Gastroesophageal sphincter (tissue), 4 donors: ENCODE data around the gene DHDDS. TPM values are rescaled to one million over a fixed set of nuclear protein-coding genes. Genes with fewer than 3 reads are reported as not detected.

Experiments used
- ATAC-seq: fragments of 150-250 bp; one replicate; pipeline ENCODE4 v1.9.1; 2016; ENCODE audit warnings: mild to moderate bottlenecking, moderate library complexity
- H3K27ac ChIP-seq, 4 donors: fragments of 200-600 bp; sonication (generic) in 3 of 4; 1 replicate in 3 of 4; 2 replicates in 1 of 4; pipeline ENCODE4 v1.5.1; 2016 to 2019
- H3K27me3 ChIP-seq: fragments of 200-600 bp; sonication (generic); one replicate; pipeline ENCODE4 v1.5.1; 2019
- H3K36me3 ChIP-seq, 2 donors: fragments of 200-600 bp; sonication (generic); one replicate each; pipeline ENCODE4 v1.5.1; 2019; ENCODE audit warnings: control low read depth in 1 of 2
- H3K4me1 ChIP-seq, 3 donors: fragments of 200-600 bp; sonication (generic); 1 replicate in 2 of 3; 2 replicates in 1 of 3; pipeline ENCODE4 v1.5.1; 2016 to 2019; ENCODE audit warnings: control low read depth in 2 of 3
- H3K4me3 ChIP-seq, 2 donors: fragments of 200-600 bp; sonication (generic); one replicate each; pipeline ENCODE4 v1.5.1; 2019; ENCODE audit warnings: mild to moderate bottlenecking in 1 of 2, moderate library complexity in 1 of 2
- H3K9me3 ChIP-seq, 3 donors: fragments of 200-600 bp; sonication (generic); one replicate each; pipeline ENCODE4 v1.5.1; 2017 to 2019; ENCODE audit warnings: control low read depth in 2 of 3
- EP300 ChIP-seq: sonication (generic); formaldehyde crosslinking; IDR thresholded peaks from one replicate; pipeline ENCODE4 v1.6.1; 2017; ENCODE audit warnings: antibody characterized with exemption, mild to moderate bottlenecking
- POLR2A ChIP-seq, 2 donors: fragments of 450-650 bp; IDR thresholded peaks; one replicate each; pipeline ENCODE4 v1.6.1; 2017; ENCODE audit warnings: antibody characterized with exemption in 2 of 2, mild to moderate bottlenecking in 2 of 2, moderate library complexity in 1 of 2
- POLR2AphosphoS5 ChIP-seq: sonication (generic); formaldehyde crosslinking; IDR thresholded peaks from one replicate; pipeline ENCODE4 v1.6.1; 2017; ENCODE audit warnings: antibody characterized with exemption
- WGBS, 2 donors: methylation state at CpG; one replicate each; pipeline ENCODE4 v1.1.5; 2018; ENCODE audit warnings: low coverage in 1 of 2; 5-methylcytosine and 5-hydroxymethylcytosine counted together
- total RNA-seq, 4 donors: library from RNA; depleted of rRNA; stranded (reverse); fragments of >200 nt; gene quantifications; one replicate each; pipeline ENCODE4 v1.1.0, GENCODE V29; 2016
- TF ChIP-seq, protein P1 (sequence below), 4 experiments: fragments of 200-600 bp in 2 of 4; fragments of 450-650 bp in 2 of 4; sonication (generic) in 1 of 4; IDR thresholded peaks; one replicate each; pipeline ENCODE4 v1.5.1; 2017 to 2019; ENCODE audit warnings: antibody characterized with exemption in 4 of 4, mild to moderate bottlenecking in 2 of 4, moderate library complexity in 2 of 4

Gene DHDDS
- total RNA-seq, 4 donors from 2014 or later: 23.6 to 36.4 (median 31.7) TPM

DNA sequence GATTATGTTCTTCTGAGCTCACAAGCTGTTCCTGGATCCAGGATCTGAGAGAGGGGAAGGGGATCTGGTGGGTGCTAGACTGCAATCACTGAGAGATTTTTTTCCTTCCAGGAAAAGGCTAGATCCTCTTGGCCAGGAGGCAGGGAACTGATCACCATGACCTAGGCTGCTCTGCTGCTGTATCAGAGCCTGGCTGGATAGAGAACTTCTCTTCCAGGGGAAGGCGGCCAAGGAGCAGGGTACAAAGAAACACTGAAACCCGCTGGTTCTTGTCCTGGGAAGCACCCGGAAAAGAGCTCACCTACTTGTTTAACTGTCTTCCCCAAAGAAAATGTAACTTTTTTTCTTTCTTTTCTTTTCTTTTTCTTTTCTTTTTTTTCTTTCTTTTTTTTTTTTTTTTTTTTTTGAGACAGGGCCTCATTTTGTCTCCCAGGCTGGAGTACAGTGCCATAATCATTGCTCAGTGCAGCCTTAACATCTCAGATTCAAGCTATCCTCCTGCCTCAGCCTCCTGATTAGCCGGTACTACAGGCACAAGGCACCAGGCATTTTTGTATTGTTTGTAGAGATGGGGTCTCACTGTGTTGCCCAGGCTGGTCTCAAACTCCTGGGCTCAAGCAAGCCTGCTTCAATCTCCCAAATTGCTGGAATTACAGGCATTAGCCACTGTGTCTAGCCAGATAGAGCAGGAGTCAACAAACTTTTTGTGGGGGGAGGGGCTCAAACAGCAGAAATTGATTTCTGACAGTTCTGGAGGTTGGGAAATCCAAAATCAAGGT is 85.1 kb downstream of the DHDDS start:
- no peak for ATAC-seq
- TF ChIP-seq EP300 (no peak), POLR2AphosphoS5 (no peak), POLR2A (IDR thresholded peaks at IDR 0.05) (no peak)
- TF ChIP-seq, protein P1, sequence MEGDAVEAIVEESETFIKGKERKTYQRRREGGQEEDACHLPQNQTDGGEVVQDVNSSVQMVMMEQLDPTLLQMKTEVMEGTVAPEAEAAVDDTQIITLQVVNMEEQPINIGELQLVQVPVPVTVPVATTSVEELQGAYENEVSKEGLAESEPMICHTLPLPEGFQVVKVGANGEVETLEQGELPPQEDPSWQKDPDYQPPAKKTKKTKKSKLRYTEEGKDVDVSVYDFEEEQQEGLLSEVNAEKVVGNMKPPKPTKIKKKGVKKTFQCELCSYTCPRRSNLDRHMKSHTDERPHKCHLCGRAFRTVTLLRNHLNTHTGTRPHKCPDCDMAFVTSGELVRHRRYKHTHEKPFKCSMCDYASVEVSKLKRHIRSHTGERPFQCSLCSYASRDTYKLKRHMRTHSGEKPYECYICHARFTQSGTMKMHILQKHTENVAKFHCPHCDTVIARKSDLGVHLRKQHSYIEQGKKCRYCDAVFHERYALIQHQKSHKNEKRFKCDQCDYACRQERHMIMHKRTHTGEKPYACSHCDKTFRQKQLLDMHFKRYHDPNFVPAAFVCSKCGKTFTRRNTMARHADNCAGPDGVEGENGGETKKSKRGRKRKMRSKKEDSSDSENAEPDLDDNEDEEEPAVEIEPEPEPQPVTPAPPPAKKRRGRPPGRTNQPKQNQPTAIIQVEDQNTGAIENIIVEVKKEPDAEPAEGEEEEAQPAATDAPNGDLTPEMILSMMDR (IDR thresholded peaks at IDR 0.05): no peak
- 89% methylated on average over 3 of the region's 4 CpGs; no CpG with 5 or more reads in 1 of the 2 donors for WGBS, 2 donors
- no peaks in the 10 kb centered on the region for H3K4me1 ChIP-seq
- no peak overlapping the region for H3K4me3 ChIP-seq
- H3K9me3 ChIP-seq: no peaks in the 10 kb centered on the region
- no peaks in the 10 kb centered on the region for H3K36me3 ChIP-seq
- no peak overlapping the region for H3K27ac ChIP-seq
- no peaks in the 10 kb centered on the region for H3K27me3 ChIP-seq

DNA sequence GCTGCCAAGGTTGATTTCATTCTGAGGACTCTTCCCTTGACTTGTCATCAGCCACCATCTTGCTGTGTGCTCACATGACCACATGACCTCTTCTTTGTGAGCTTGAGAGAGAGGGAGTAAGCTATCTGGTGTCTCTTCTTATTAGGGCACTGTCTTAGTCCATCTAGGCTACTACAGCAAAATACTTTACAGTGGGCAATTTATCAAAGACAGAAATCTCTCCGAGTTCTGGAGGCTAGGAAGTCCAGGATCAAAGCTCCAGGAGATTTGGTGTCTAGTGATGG is 85.6 kb downstream of the DHDDS start:
- H3K9me3 ChIP-seq: no peaks in the 10 kb centered on the region
- no peak for ATAC-seq
- no peak for TF ChIP-seq EP300
- TF ChIP-seq, protein P1 (IDR thresholded peaks at IDR 0.05): no peak
- TF ChIP-seq POLR2AphosphoS5: no peak
- no peak for TF ChIP-seq POLR2A (IDR thresholded peaks at IDR 0.05)
- no peaks in the 10 kb centered on the region for H3K27me3 ChIP-seq
- no peak overlapping the region for H3K4me3 ChIP-seq
- no peak overlapping the region for H3K27ac ChIP-seq
- H3K36me3 ChIP-seq: no peaks in the 10 kb centered on the region
- H3K4me1 ChIP-seq: no peaks in the 10 kb centered on the region
- WGBS, 2 donors: 67 to 83% methylated on average over 1 of the region's 1 CpG

DNA sequence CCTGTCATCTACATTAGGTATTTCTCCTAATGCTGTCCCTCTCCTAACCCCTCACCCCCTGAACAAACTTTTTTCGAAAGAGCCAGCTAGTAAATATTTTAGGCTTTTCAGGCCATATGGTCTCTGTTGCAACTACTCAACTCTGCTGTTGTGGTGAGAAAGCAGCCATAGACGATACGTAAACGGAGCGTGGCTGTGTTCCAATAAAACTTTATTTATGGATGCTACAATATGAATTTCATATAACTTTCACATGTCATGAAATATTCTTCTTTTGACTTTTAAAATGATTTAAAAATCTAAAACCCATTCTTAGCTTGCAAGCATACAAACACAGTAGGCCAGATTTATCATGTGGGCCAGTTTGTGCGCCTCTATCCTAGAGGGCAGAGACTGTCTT is 86.2 kb downstream of the DHDDS start:
- Histone ChIP-seq H3K27ac (no peak overlapping the region), H3K4me3 (no peak overlapping the region), H3K9me3 (no peaks in the 10 kb centered on the region), H3K4me1 (no peaks in the 10 kb centered on the region), H3K36me3 (no peaks in the 10 kb centered on the region), H3K27me3 (peaks cover 6% of the 10 kb centered on the region)
- TF ChIP-seq EP300 (no peak), POLR2AphosphoS5 (no peak), POLR2A (IDR thresholded peaks at IDR 0.05) (no peak)
- TF ChIP-seq, protein P1 (IDR thresholded peaks at IDR 0.05): no peak
- ATAC-seq: no peak
- WGBS, 2 donors: 69 to 82% methylated on average over 6 of the region's 6 CpGs

DNA sequence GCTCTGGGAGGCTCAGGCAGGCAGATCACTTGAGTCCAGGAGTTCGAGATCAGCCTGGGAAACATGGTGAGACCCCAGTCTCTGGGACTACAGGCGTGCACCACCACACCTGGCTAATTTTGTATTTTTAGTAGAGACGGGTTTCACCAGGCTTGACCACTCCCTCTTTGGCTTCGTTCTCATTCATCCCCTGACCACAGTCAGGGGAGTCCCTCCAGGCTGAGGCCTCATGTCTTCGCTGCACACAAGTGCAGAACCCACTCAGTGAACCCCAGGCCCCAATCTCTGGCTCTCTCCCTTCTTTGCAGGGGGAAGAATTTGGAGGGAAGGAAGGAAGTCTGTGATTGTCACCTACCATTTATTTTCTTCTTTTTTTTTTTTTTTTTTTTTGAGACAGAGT is 88.2 kb downstream of the DHDDS start:
- Histone ChIP-seq H3K36me3 (no peaks in the 10 kb centered on the region), H3K9me3 (no peaks in the 10 kb centered on the region), H3K27me3 (peaks cover 25% of the 10 kb centered on the region), H3K27ac (no peak overlapping the region), H3K4me1 (no peaks in the 10 kb centered on the region), H3K4me3 (no peak overlapping the region)
- 72 to 80% methylated on average over 3 of the region's 5 CpGs for WGBS, 2 donors
- TF ChIP-seq, protein P1 (IDR thresholded peaks at IDR 0.05): no peak
- TF ChIP-seq POLR2AphosphoS5: no peak
- no peak for TF ChIP-seq POLR2A (IDR thresholded peaks at IDR 0.05)
- TF ChIP-seq EP300: no peak
- ATAC-seq: no peak

Other genes with a start within 250 kb of the DHDDS start
- gene CATSPER4, start 241.7 kb upstream of the DHDDS start, total RNA-seq: not detected
- gene CEP85, start 198.1 kb upstream of the DHDDS start, total RNA-seq: 1 to 10 TPM; 1.3 to 6.8 (median 4.7) TPM
- 10 to 100 TPM; 31.6 to 60.2 (median 44.0) TPM for gene SH3BGRL3, start 152.2 kb upstream of the DHDDS start, total RNA-seq
- 10 to 100 TPM in 2 of 4 donors, 1 to 10 TPM in 2; 3.7 to 12.1 (median 10.5) TPM for gene UBXN11, start 125.7 kb upstream of the DHDDS start, total RNA-seq
- 1 to 10 TPM in 3 of 4 donors, not detected in 1; 1.8 to 2.7 (median 2.2) TPM for gene CD52, start 114.4 kb upstream of the DHDDS start, total RNA-seq
- gene CRYBG2, start 78.2 kb upstream of the DHDDS start, total RNA-seq: 1 to 10 TPM in 1 of 4 donors, under 1 TPM in 3; 0.35 to 2.7 (median 0.50) TPM
- gene ZNF683, start 59.6 kb upstream of the DHDDS start, total RNA-seq: under 1 TPM in 1 of 4 donors, not detected in 3; 0.62 TPM
- gene LIN28A, start 21.5 kb upstream of the DHDDS start, total RNA-seq: not detected
- gene HMGN2, start 40.1 kb downstream of the DHDDS start, total RNA-seq: 100 to 1,000 TPM; 128 to 288 (median 252) TPM
- 1 to 10 TPM; 3.5 to 8.5 (median 6.2) TPM for gene RPS6KA1, start 97.4 kb downstream of the DHDDS start, total RNA-seq